ENCODE measurements around the gene LHFPL2.

Gene LHFPL2

GRCh38 chr5:78638423-78638822 lies 10.1 kb downstream of the LHFPL2 start:
- Histone ChIP-seq H3K27me3 (ENCODE audit: control insufficient read depth, low read length) (no peaks in the 10 kb centered on the region), H3K4me1 (ENCODE audit: control insufficient read depth, low read length) (peaks cover 6% of the 10 kb centered on the region; the same call in 1 of the 2 replicates), H4K20me1 (ENCODE audit: control insufficient read depth, insufficient read depth, low read depth, low read length) (no peaks in the 10 kb centered on the region), H3K9me2 (replicated peaks; ENCODE audit: control insufficient read depth, low read length) (no peaks in the 10 kb centered on the region), H3K9me3 (ENCODE audit: control insufficient read depth, insufficient read depth, low read length) (no peaks in the 10 kb centered on the region), H3K36me3 (ENCODE audit: control insufficient read depth, low read length) (no peaks in the 10 kb centered on the region), H3K79me2 (ENCODE audit: control insufficient read depth, low read length) (no peaks in the 10 kb centered on the region), H3K27ac (ENCODE audit: low read depth, low read length) (no peak overlapping the region), H3F3A (ENCODE audit: control insufficient read depth, insufficient read depth) (no peaks in the 10 kb centered on the region), H3K4me2 (ENCODE audit: low read length) (no peak overlapping the region), H3K4me3 (ENCODE audit: low read length) (no peak overlapping the region)
- TF ChIP-seq CTCF (IDR thresholded peaks at IDR 0.05; ENCODE audit: low read depth, low read length, poor library complexity, severe bottlenecking) (no peak), EZH2phosphoT487 (IDR thresholded peaks at IDR 0.05; ENCODE audit: borderline replicate concordance, low read length) (no peak)

GRCh38 chr5:78637468-78637867 lies 11.1 kb downstream of the LHFPL2 start:
- peaks cover 6% of the 10 kb centered on the region; the same call in 1 of the 2 replicates for H3K4me1 ChIP-seq (ENCODE audit: control insufficient read depth, low read length)

GRCh38 chr5:78636682-78637081 lies 11.9 kb downstream of the LHFPL2 start:
- peaks cover 6% of the 10 kb centered on the region; the same call in 1 of the 2 replicates for H3K4me1 ChIP-seq (ENCODE audit: control insufficient read depth, low read length)
- H3K4me3 ChIP-seq (ENCODE audit: low read length): no peak overlapping the region
- TF ChIP-seq EZH2phosphoT487 (IDR thresholded peaks at IDR 0.05; ENCODE audit: borderline replicate concordance, low read length): no peak
- TF ChIP-seq CTCF (IDR thresholded peaks at IDR 0.05; ENCODE audit: low read depth, low read length, poor library complexity, severe bottlenecking): no peak
- H3K27ac ChIP-seq (ENCODE audit: low read depth, low read length): no peak overlapping the region
- no peaks in the 10 kb centered on the region for H3K9me3 ChIP-seq (ENCODE audit: control insufficient read depth, insufficient read depth, low read length)
- no peaks in the 10 kb centered on the region for H3K79me2 ChIP-seq (ENCODE audit: control insufficient read depth, low read length)
- no peak overlapping the region for H3K4me2 ChIP-seq (ENCODE audit: low read length)
- H3K27me3 ChIP-seq (ENCODE audit: control insufficient read depth, low read length): no peaks in the 10 kb centered on the region
- no peaks in the 10 kb centered on the region for H3F3A ChIP-seq (ENCODE audit: control insufficient read depth, insufficient read depth)
- H3K36me3 ChIP-seq (ENCODE audit: control insufficient read depth, low read length): no peaks in the 10 kb centered on the region
- no peaks in the 10 kb centered on the region for H3K9me2 ChIP-seq (replicated peaks; ENCODE audit: control insufficient read depth, low read length)
- no peaks in the 10 kb centered on the region for H4K20me1 ChIP-seq (ENCODE audit: control insufficient read depth, insufficient read depth, low read depth, low read length)

More at GRCh38 chr5:78637468-78637867, 11.1 kb downstream of the LHFPL2 start:
- Histone ChIP-seq H3F3A (ENCODE audit: control insufficient read depth, insufficient read depth) (no peaks in the 10 kb centered on the region), H3K4me3 (ENCODE audit: low read length) (no peak overlapping the region), H3K27me3 (ENCODE audit: control insufficient read depth, low read length) (no peaks in the 10 kb centered on the region), H3K9me3 (ENCODE audit: control insufficient read depth, insufficient read depth, low read length) (no peaks in the 10 kb centered on the region), H3K4me2 (ENCODE audit: low read length) (no peak overlapping the region), H4K20me1 (ENCODE audit: control insufficient read depth, insufficient read depth, low read depth, low read length) (no peaks in the 10 kb centered on the region), H3K36me3 (ENCODE audit: control insufficient read depth, low read length) (no peaks in the 10 kb centered on the region), H3K9me2 (replicated peaks; ENCODE audit: control insufficient read depth, low read length) (no peaks in the 10 kb centered on the region), H3K27ac (ENCODE audit: low read depth, low read length) (no peak overlapping the region), H3K79me2 (ENCODE audit: control insufficient read depth, low read length) (no peaks in the 10 kb centered on the region)
- no peak for TF ChIP-seq EZH2phosphoT487 (IDR thresholded peaks at IDR 0.05; ENCODE audit: borderline replicate concordance, low read length)
- no peak for TF ChIP-seq CTCF (IDR thresholded peaks at IDR 0.05; ENCODE audit: low read depth, low read length, poor library complexity, severe bottlenecking)
